K562 (cell line): ENCODE measurements around the gene UBR1. TPM values are rescaled to one million over a fixed set of nuclear protein-coding genes. Genes with fewer than 3 reads are reported as not detected.

Experiments used
- ARID3A ChIP-seq: IDR thresholded peaks from 2 replicates; pipeline ENCODE4 v1.6.1; 2012; ENCODE audit warnings: low read depth, low read length, improper control_type of control experiment, borderline replicate concordance
- CREB3L1 ChIP-seq: fragments of 450-650 bp; IDR thresholded peaks from 2 replicates; pipeline ENCODE4 v1.6.1; 2014; ENCODE audit warnings: low read depth, mild to moderate bottlenecking, moderate library complexity, borderline replicate concordance
- DNMT1 ChIP-seq: fragments of 450-650 bp; IDR thresholded peaks from 2 replicates; pipeline ENCODE4 v1.6.1; 2016; ENCODE audit warnings: antibody characterized with exemption, mild to moderate bottlenecking
- E2F1 ChIP-seq: sonication (generic); formaldehyde crosslinking; IDR thresholded peaks from 2 replicates; pipeline ENCODE4 v1.8.1; 2023; ENCODE audit warnings: mild to moderate bottlenecking, missing genetic modification reagents, moderate library complexity
- EP300 ChIP-seq: IDR thresholded peaks from 2 replicates; pipeline ENCODE4 v1.6.1; 2012; ENCODE audit warnings: low read length, improper control_type of control experiment
- GABPA ChIP-seq: fragments of 200-800 bp; sonication (Bioruptor generic); conservative IDR thresholded peaks from 2 replicates; pipeline ENCODE4 v1.6.1; 2016; ENCODE audit warnings: low read depth, missing genetic modification characterization, missing compliant biosample characterization
- GABPB2 ChIP-seq: fragments of 250-450 bp; sonication (Bioruptor Pico); conservative IDR thresholded peaks from 2 replicates; pipeline ENCODE4 v1.5.1; 2021; ENCODE audit warnings: mild to moderate bottlenecking
- GATAD2A ChIP-seq: fragments of 450-650 bp; IDR thresholded peaks from 2 replicates; pipeline ENCODE4 v1.6.1; 2017
- GTF2B ChIP-seq: IDR thresholded peaks from 2 replicates; pipeline ENCODE4 v1.6.1; 2011; ENCODE audit not compliant: insufficient read length; ENCODE audit errors: extremely low read depth
- GTF2F1 ChIP-seq: IDR thresholded peaks from 2 replicates; pipeline ENCODE4 v1.6.1; 2011; ENCODE audit warnings: low read depth, low read length, improper control_type of control experiment
- IRF2 ChIP-seq: sonication (generic); formaldehyde crosslinking; IDR thresholded peaks from 2 replicates; pipeline ENCODE4 v1.8.1; 2022; ENCODE audit warnings: mild to moderate bottlenecking, missing genetic modification reagents
- NFRKB ChIP-seq: fragments of 450-650 bp; IDR thresholded peaks from 2 replicates; pipeline ENCODE4 v1.6.1; 2016; ENCODE audit warnings: low read depth
- NFYB ChIP-seq: IDR thresholded peaks from 2 replicates; pipeline ENCODE4 v1.6.1; 2011; ENCODE audit warnings: mild to moderate bottlenecking, moderate library complexity; ENCODE audit not compliant: insufficient read length; ENCODE audit errors: extremely low read depth
- POLR2AphosphoS2 ChIP-seq: IDR thresholded peaks from 2 replicates; pipeline ENCODE4 v1.6.1; 2012; ENCODE audit warnings: low read length, improper control_type of control experiment
- PREB ChIP-seq: sonication (generic); formaldehyde crosslinking; IDR thresholded peaks from 2 replicates; pipeline ENCODE4 v1.8.1; 2023; ENCODE audit warnings: mild to moderate bottlenecking, missing genetic modification reagents
- RHOXF2B ChIP-seq: fragments of 250-450 bp; sonication (Bioruptor Pico); conservative IDR thresholded peaks from 2 replicates; pipeline ENCODE4 v1.5.1; 2021
- VEZF1 ChIP-seq: fragments of 200-800 bp; sonication (Bioruptor generic); IDR thresholded peaks from 2 replicates; pipeline ENCODE4 v1.6.1; 2017; ENCODE audit warnings: missing genetic modification characterization, missing compliant biosample characterization
- ZNF24 ChIP-seq: fragments of 450-650 bp; IDR thresholded peaks from 2 replicates; pipeline ENCODE4 v1.6.1; 2016
- ZNF274 ChIP-seq: IDR thresholded peaks from 2 replicates; pipeline ENCODE4 v1.6.1; 2011; ENCODE audit warnings: low read depth, mild to moderate bottlenecking, low read length, moderate library complexity, borderline replicate concordance
- polyA plus RNA-seq, 8 experiments: library from polyadenylated mRNA; depleted of rRNA in 4 of 8; stranded (reverse) in 5 of 8; unstranded in 3 of 8; fragments of >200 nt; fragmentation: Nextera tagmentation in 2 of 8; fragmentation: Illumina TruSeq in 1 of 8; extraction: Ambion mirVana in 2 of 8; extraction: Trizol in 1 of 8; gene quantifications; 2 replicates each; pipeline versions ENCODE4 v1.2.1 to v1.2.3, GENCODE V29; 2011 to 2014; ENCODE audit warnings: inconsistent platforms in 1 of 8, missing spikeins in 1 of 8
- total RNA-seq, 7 experiments: library from RNA; depleted of rRNA in 6 of 7; stranded (reverse); fragments of >200 nt in 6 of 7; fragmentation: Illumina TruSeq in 2 of 7; extraction: Trizol in 2 of 7; gene quantifications; 2 replicates each; pipeline versions ENCODE4 v1.2.1 to v1.2.3, GENCODE V29; 2011 to 2021; ENCODE audit warnings: low replicate concordance in 1 of 7

UBR1 gene
- total and polyA plus RNA-seq, 9 of the 15 experiments (the other 6 are each of a cell fraction or from before 2014, with no cell fraction given) = 5.8 to 30.7 (median 15.3) TPM

- TF ChIP-seq ARID3A (no peak), ZNF274 (no peak), GATAD2A (0 out of 2 replicates have a peak, but pooled peaks have one; percentile 20), GTF2F1 (0 out of 2 replicates have a peak, but pooled peaks have one; percentile 33), ZNF24 (0 out of 2 replicates have a peak, but pooled peaks have one; percentile 17), GABPB2 (CRISPR knock-in tag) (no peak), GTF2B (no peak), NFRKB (0 out of 2 replicates have a peak, but pooled peaks have one; percentile 65), PREB (CRISPR knock-in tag) (0 out of 2 replicates have a peak, but pooled peaks have one; percentile 68), NFYB (no peak), E2F1 (CRISPR knock-in tag) (peak; percentile 49; the same call in 1 of the 2 replicates), DNMT1 (no peak), CREB3L1 (peak; percentile 35; the same call in 1 of the 2 replicates), EP300 (0 out of 2 replicates have a peak, but pooled peaks have one; percentile 6), VEZF1 (CRISPR knock-in tag) (peak; percentile 81), RHOXF2B (no peak), GABPA (tag) (peak; percentile 91), POLR2AphosphoS2 (peak; percentile 78; the same call in 1 of the 2 replicates), IRF2 (CRISPR knock-in tag) (no peak)
These were observed at the start of gene UBR1 (continued) for GRCh38 chr15:43105778-43106485.
